ENCODE measurements around the gene RGS19. TPM values are rescaled to one million over a fixed set of nuclear protein-coding genes. Genes with fewer than 3 reads are reported as not detected.

The RGS19 gene
- total and polyA plus RNA-seq, 2 of the 8 experiments (the other 6 are each of a cell fraction or from before 2014, with no cell fraction given) = 12.7 to 16.8 TPM

GRCh38 chr20:64035933-64036345 lies 43.4 kb downstream of the RGS19 start, which contains the start of gene C20orf204:
Gene C20orf204, plus strand, starts transcription at chr20:64036182. Its CDS starts 142 bp downstream, at chr20:64036324.
- Histone ChIP-seq H3K79me1 (ENCODE audit: low read depth, low read length) (no peaks in the 10 kb centered on the region; the same call in 1 of the 2 replicates), H2BK12ac (ENCODE audit: low read depth, low read length) (peak within 1 kb of the TSS; percentile 60; the same call in 1 of the 2 replicates), H3K14ac (ENCODE audit: insufficient read length) (no peak within 1 kb of the TSS), H2BK5ac (ENCODE audit: low read depth, low read length) (peak within 1 kb of the TSS; percentile 84), H3K9ac (replicated peaks in 1 of 4; ENCODE audit: extremely low read depth in 1 of 4, low read depth in 3 of 4, low read length in 3 of 4) (no peak within 1 kb of the TSS), H2BK15ac (ENCODE audit: low read length) (no peak within 1 kb of the TSS), H3K79me2 (ENCODE audit: control insufficient read depth in 1 of 2, insufficient read depth in 2 of 2, low read length in 2 of 2) (no peaks in the 10 kb centered on the region), H2BK120ac (replicated peaks; ENCODE audit: low read depth, low read length) (no peak within 1 kb of the TSS), H2BK20ac (ENCODE audit: low read length) (peak within 1 kb of the TSS; percentile 61; the same call in 1 of the 2 replicates), H3K56ac (replicated peaks; ENCODE audit: insufficient read length, low read depth, low read length) (no peak within 1 kb of the TSS), H4K5ac (ENCODE audit: insufficient read length, low read depth, low read length) (peak within 1 kb of the TSS; percentile 47), H2AFZ (ENCODE audit: low read length) (no peak within 1 kb of the TSS), H3K23me2 (ENCODE audit: low read depth, low read length) (peaks cover 3% of the 10 kb centered on the region; the same call in 1 of the 2 replicates), H3K18ac (ENCODE audit: extremely low read depth, low read length) (peak within 1 kb of the TSS; percentile 83), H3K4me1 (replicated peaks in 1 of 4; ENCODE audit: control insufficient read depth in 3 of 4, insufficient read depth in 4 of 4, low read length in 3 of 4) (peaks cover 0 to 19% (median 15%) of the 10 kb centered on the region in 4 experiments; a peak in 6 of 7 replicates), H2AK5ac (ENCODE audit: low read depth, low read length) (peak within 1 kb of the TSS; percentile 39; the same call in 1 of the 2 replicates), H3K4me3 (ENCODE audit: extremely low read depth in 1 of 4, insufficient read depth in 2 of 4, low read depth in 3 of 4, low read length in 4 of 4) (no peak within 1 kb of the TSS; a peak in 1 of 8 replicates), H3K36me3 (ENCODE audit: control insufficient read depth in 2 of 4, insufficient read depth in 4 of 4, low read length in 3 of 4) (peaks cover 4 to 14% (median 7%) of the 10 kb centered on the region in 4 experiments; a peak in 5 of 8 replicates), H3K4me2 (ENCODE audit: insufficient read depth in 1 of 2, low read depth in 2 of 2, low read length in 2 of 2) (peak within 1 kb of the TSS in 1 of 2 experiments; percentile 14; a peak in 3 of 4 replicates), H4K8ac (ENCODE audit: extremely low read depth, insufficient read depth, low read length) (peak within 1 kb of the TSS; percentile 4; the same call in 1 of the 2 replicates), H3K27ac (ENCODE audit: low read depth, low read length) (0 out of 2 replicates have a peak within 1 kb of the TSS, but pooled peaks have one; percentile 19), H3K4ac (replicated peaks; ENCODE audit: insufficient read length, low read depth, low read length) (no peak within 1 kb of the TSS), H3K27me3 (replicated peaks in 1 of 4; ENCODE audit: control insufficient read depth in 3 of 4, extremely low read depth in 1 of 4, insufficient read depth in 3 of 4, low read length in 3 of 4) (peaks cover 8 to 35% (median 27%) of the 10 kb centered on the region in 4 experiments), H3K23ac (ENCODE audit: insufficient read length) (no peak within 1 kb of the TSS), H3K9me3 (ENCODE audit: insufficient read depth in 2 of 2, low read depth in 1 of 2, low read length in 1 of 2) (no peaks in the 10 kb centered on the region), H4K91ac (replicated peaks; ENCODE audit: insufficient read length, low read length) (peak within 1 kb of the TSS; percentile 42), H4K20me1 (replicated peaks in 1 of 2; ENCODE audit: control insufficient read depth in 1 of 2, insufficient read depth in 2 of 2, low read length in 2 of 2) (peaks cover 0 to 3% of the 10 kb centered on the region in 2 experiments)
- no peak for FAIRE-seq
- POLR2A ChIA-PET (ENCODE audit: partially characterized antibody) = interaction anchor here (1.0 to 1.9 kb wide), 8 partner anchors 8 to 53 kb away, joined by 3 to 8 read pairs (median 4); partner anchors contain the start of gene TCEA2
- TF ChIP-seq SIN3A (conservative IDR thresholded peaks at IDR 0.05 in 1 of 2, IDR thresholded peaks at IDR 0.05 in 1 of 2; ENCODE audit: low read depth in 1 of 2, low read length in 2 of 2) = peak in 1 of 2 experiments; percentile 51; a peak in 1 of 4 replicates
- TF ChIP-seq CTBP2 (IDR thresholded peaks at IDR 0.05; ENCODE audit: borderline replicate concordance, insufficient read depth, insufficient read length, low read length) = peak; percentile 81
- peak; percentile 35; the same call in 1 of the 2 replicates for TF ChIP-seq EGR1 (IDR thresholded peaks at IDR 0.05; ENCODE audit: borderline replicate concordance, low read depth, low read length)
- 0 out of 2 replicates have a peak, but pooled peaks have one; percentile 8 for TF ChIP-seq CREB1 (IDR thresholded peaks at IDR 0.05)
- TF ChIP-seq KDM1A (IDR thresholded peaks at IDR 0.05; ENCODE audit: borderline replicate concordance, low read length) = 0 out of 2 replicates have a peak, but pooled peaks have one; percentile 13
- TF ChIP-seq SAP30 (IDR thresholded peaks at IDR 0.05; ENCODE audit: insufficient read depth, insufficient replicate concordance, low read length) = no peak
- no peak for DNase-seq (ENCODE audit: low read depth in 1 of 2, low spot score in 2 of 2)
- CTCF ChIA-PET (ENCODE audit: partially characterized antibody) = interaction anchor here (1.1 to 7.3 kb wide), 7 partner anchors 18 to 84 kb away, joined by 3 to 73 read pairs (median 11); partner anchors contain the start of gene PRPF6
- 85% methylated on average over 5 of the region's 10 CpGs; no CpG with 5 or more reads in 1 of the 2 experiments for WGBS, 2 experiments (ENCODE audit: extremely low coverage in 1 of 2, insufficient coverage in 1 of 2, insufficient read length in 1 of 2, insufficient replicate concordance in 2 of 2, low coverage in 1 of 2, low lambda C conversion rate in 2 of 2, missing lambda C conversion rate in 1 of 2)
